K562 (cell line): ENCODE results near the gene DPM2. TPM values are rescaled to one million over a fixed set of nuclear protein-coding genes. Genes with fewer than 3 reads are reported as not detected.
A peak's percentile ranks its signal among the peaks of the same experiment; 100 is the strongest.

Experiments
- ATF1 ChIP-seq, 2 experiments: fragments of 450-650 bp in 1 of 2; IDR thresholded peaks; 2 replicates each; pipeline ENCODE4 v1.6.1; 2016; ENCODE audit warnings: missing compliant biosample characterization in 1 of 2, missing genetic modification characterization in 1 of 2
- CBX5 ChIP-seq: IDR thresholded peaks from 2 replicates; pipeline ENCODE4 v1.6.1; 2014; ENCODE audit warnings: low read depth, borderline replicate concordance
- GATA2 ChIP-seq: sonication (generic); formaldehyde crosslinking; IDR thresholded peaks from 2 replicates; pipeline ENCODE4 v1.4.0; 2020; ENCODE audit warnings: mild to moderate bottlenecking, missing genetic modification reagents
- IFI16 ChIP-seq: fragments of 250-450 bp; sonication (Bioruptor Pico); IDR thresholded peaks from 2 replicates; pipeline ENCODE4 v2.1.2; 2022; ENCODE audit warnings: mild to moderate bottlenecking, inconsistent platforms
- TCF7L2 ChIP-seq: fragments of 150-350 bp; IDR thresholded peaks from 2 replicates; pipeline ENCODE4 v1.6.1; 2016; ENCODE audit warnings: low read depth, mild to moderate bottlenecking, low read length, moderate library complexity
- TEAD4 ChIP-seq, 2 experiments: sonication (generic) in 1 of 2; formaldehyde crosslinking in 1 of 2; IDR thresholded peaks; 2 replicates each; pipeline versions ENCODE4 v1.6.1 to v1.8.0; 2012 to 2022; ENCODE audit warnings: borderline replicate concordance in 1 of 2, inconsistent platforms in 1 of 2, low read length in 1 of 2, mild to moderate bottlenecking in 1 of 2, missing genetic modification reagents in 1 of 2
- TOE1 ChIP-seq, 2 experiments: fragments of 450-650 bp in 1 of 2; sonication (generic) in 1 of 2; formaldehyde crosslinking in 1 of 2; IDR thresholded peaks; 2 replicates each; pipeline versions ENCODE4 v1.7.1 to v1.8.0; 2016 to 2022; ENCODE audit warnings: borderline replicate concordance in 2 of 2, mild to moderate bottlenecking in 2 of 2, antibody characterized with exemption in 1 of 2, inconsistent platforms in 1 of 2, low read depth in 1 of 2, missing genetic modification reagents in 1 of 2, moderate library complexity in 1 of 2
- TRIM28 ChIP-seq: fragments of 450-650 bp; IDR thresholded peaks from 2 replicates; pipeline ENCODE4 v1.6.1; 2017
- ZBTB26 ChIP-seq: fragments of 450-650 bp; formaldehyde crosslinking; IDR thresholded peaks from 2 replicates; pipeline ENCODE4 v1.4.0; 2022; ENCODE audit warnings: missing genetic modification characterization
- ZNF12 ChIP-seq: sonication (generic); formaldehyde crosslinking; IDR thresholded peaks from 2 replicates; pipeline ENCODE4 v1.4.0; 2020; ENCODE audit warnings: mild to moderate bottlenecking, missing genetic modification reagents
- ZNF444 ChIP-seq: fragments of 250-450 bp; sonication (Bioruptor Pico); IDR thresholded peaks from 2 replicates; pipeline ENCODE4 v1.4.0; 2020; ENCODE audit warnings: mild to moderate bottlenecking, moderate library complexity
- ZNF445 ChIP-seq: fragments of 250-450 bp; sonication (Bioruptor Pico); IDR thresholded peaks from 2 replicates; pipeline ENCODE4 v1.4.0; 2020; ENCODE audit warnings: low read depth, mild to moderate bottlenecking, moderate library complexity
- polyA plus RNA-seq, 8 experiments: library from polyadenylated mRNA; depleted of rRNA in 4 of 8; stranded (reverse) in 5 of 8; unstranded in 3 of 8; fragments of >200 nt; fragmentation: Nextera tagmentation in 2 of 8; fragmentation: Illumina TruSeq in 1 of 8; extraction: Ambion mirVana in 2 of 8; extraction: Trizol in 1 of 8; gene quantifications; 2 replicates each; pipeline versions ENCODE4 v1.2.1 to v1.2.3, GENCODE V29; 2011 to 2014; ENCODE audit warnings: inconsistent platforms in 1 of 8, missing spikeins in 1 of 8
- total RNA-seq, 7 experiments: library from RNA; depleted of rRNA in 6 of 7; stranded (reverse); fragments of >200 nt in 6 of 7; fragmentation: Illumina TruSeq in 2 of 7; extraction: Trizol in 2 of 7; gene quantifications; 2 replicates each; pipeline versions ENCODE4 v1.2.1 to v1.2.3, GENCODE V29; 2011 to 2021; ENCODE audit warnings: low replicate concordance in 1 of 7
- TF ChIP-seq, protein P1 (sequence below): fragments of 250-450 bp; sonication (Bioruptor Pico); IDR thresholded peaks from 2 replicates; pipeline ENCODE4 v1.4.0; 2020; ENCODE audit warnings: borderline replicate concordance
- TF ChIP-seq, protein P2 (sequence below): fragments of 250-450 bp; sonication (Bioruptor Pico); IDR thresholded peaks from 2 replicates; pipeline ENCODE4 v1.8.0; 2021; ENCODE audit warnings: moderate library complexity, mild to moderate bottlenecking, inconsistent platforms
- TF ChIP-seq, protein P3 (sequence below), 3 experiments: fragments of 200-800 bp in 1 of 3; sonication (Bioruptor generic) in 1 of 3; sonication (generic) in 1 of 3; formaldehyde crosslinking in 1 of 3; IDR thresholded peaks; 2 replicates each; pipeline versions ENCODE4 v1.6.1 to v1.8.0; 2016 to 2022; ENCODE audit warnings: mild to moderate bottlenecking in 2 of 3, missing compliant biosample characterization in 2 of 3, missing genetic modification characterization in 2 of 3, missing genetic modification reagents in 1 of 3
- TF ChIP-seq, protein P4 (sequence below): sonication (generic); formaldehyde crosslinking; IDR thresholded peaks from 2 replicates; pipeline ENCODE4 v1.8.0; 2023; ENCODE audit warnings: missing genetic modification reagents, mild to moderate bottlenecking, borderline replicate concordance

The DPM2 gene
- total and polyA plus RNA-seq, 9 of the 15 experiments (the other 6 are each of a cell fraction or from before 2014, with no cell fraction given) = 43.5 to 126 (median 71.1) TPM

DNA sequence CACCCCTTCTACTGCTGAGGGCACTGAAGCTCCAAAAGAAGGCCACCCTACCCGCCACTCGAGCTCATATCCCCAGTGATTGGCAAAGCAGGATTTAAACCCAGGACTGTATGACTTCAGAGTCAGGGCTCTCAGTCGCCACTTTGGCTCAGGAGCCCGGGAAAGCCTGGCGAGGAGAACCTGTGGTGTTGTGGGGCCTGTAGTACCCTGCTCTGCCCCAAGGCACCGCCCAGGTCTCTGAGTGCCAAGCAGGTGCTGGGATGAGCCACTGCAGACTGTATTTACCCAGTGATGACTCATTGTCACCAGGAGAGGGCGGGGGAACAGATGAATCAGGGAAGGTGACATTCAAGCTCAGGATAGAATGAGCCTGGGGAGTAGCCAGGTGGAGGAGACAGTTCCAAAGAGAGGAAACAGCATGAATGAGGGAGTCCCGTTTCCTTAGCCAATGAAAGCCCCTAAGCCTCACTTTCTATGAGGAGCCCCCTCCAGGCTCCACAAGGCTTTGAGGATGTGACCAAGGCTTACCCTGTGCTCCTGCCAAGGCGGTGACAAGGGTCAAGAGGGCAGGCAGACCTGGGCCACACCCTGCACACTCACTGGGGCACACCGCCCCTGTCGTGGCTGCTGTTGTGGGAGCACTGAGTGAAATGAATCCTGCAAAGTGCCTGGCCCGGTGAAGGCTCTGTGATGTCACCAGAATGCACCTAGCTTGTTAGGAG lies 17.8 kb upstream of the DPM2 start (continued):
- 0 out of 2 replicates have a peak, but pooled peaks have one; percentile 25 for TF ChIP-seq TEAD4 (IDR thresholded peaks at IDR 0.05; ENCODE audit: low read length)
- TF ChIP-seq TEAD4 (CRISPR knock-in tag; IDR thresholded peaks at IDR 0.05; ENCODE audit: borderline replicate concordance) = no peak
- TF ChIP-seq ZNF12 = no peak
- TF ChIP-seq, protein P1, sequence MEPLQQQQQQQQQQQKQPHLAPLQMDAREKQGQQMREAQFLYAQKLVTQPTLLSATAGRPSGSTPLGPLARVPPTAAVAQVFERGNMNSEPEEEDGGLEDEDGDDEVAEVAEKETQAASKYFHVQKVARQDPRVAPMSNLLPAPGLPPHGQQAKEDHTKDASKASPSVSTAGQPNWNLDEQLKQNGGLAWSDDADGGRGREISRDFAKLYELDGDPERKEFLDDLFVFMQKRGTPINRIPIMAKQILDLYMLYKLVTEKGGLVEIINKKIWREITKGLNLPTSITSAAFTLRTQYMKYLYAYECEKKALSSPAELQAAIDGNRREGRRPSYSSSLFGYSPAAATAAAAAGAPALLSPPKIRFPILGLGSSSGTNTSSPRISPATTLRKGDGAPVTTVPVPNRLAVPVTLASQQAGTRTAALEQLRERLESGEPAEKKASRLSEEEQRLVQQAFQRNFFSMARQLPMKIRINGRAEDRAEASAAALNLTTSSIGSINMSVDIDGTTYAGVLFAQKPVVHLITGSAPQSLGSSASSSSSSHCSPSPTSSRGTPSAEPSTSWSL (CRISPR knock-in tag) = no peak
- no peak for TF ChIP-seq ATF1 (CRISPR knock-in tag; IDR thresholded peaks at IDR 0.05)
- TF ChIP-seq ATF1 (tag; IDR thresholded peaks at IDR 0.05) = no peak
- TF ChIP-seq, protein P2, sequence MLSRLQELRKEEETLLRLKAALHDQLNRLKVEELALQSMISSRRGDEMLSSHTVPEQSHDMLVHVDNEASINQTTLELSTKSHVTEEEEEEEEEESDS (CRISPR knock-in tag) = no peak
- TF ChIP-seq TCF7L2 = no peak
- TF ChIP-seq ZNF445 (CRISPR knock-in tag) = no peak
- peak; percentile 28; the same call in 1 of the 2 replicates for TF ChIP-seq TOE1 (IDR thresholded peaks at IDR 0.05; ENCODE audit: borderline replicate concordance)
- TF ChIP-seq TOE1 (CRISPR knock-in tag; IDR thresholded peaks at IDR 0.05; ENCODE audit: borderline replicate concordance, low read depth) = 0 out of 2 replicates have a peak, but pooled peaks have one; percentile 41
- TF ChIP-seq, protein P3, sequence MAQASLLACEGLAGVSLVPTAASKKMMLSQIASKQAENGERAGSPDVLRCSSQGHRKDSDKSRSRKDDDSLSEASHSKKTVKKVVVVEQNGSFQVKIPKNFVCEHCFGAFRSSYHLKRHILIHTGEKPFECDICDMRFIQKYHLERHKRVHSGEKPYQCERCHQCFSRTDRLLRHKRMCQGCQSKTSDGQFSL (CRISPR knock-in tag; IDR thresholded peaks at IDR 0.05) = no peak
- TF ChIP-seq, protein P3 (tag; IDR thresholded peaks at IDR 0.05) = no peak
- TF ChIP-seq ZBTB26 = no peak
- TF ChIP-seq GATA2 (CRISPR knock-in tag) = no peak
- TF ChIP-seq CBX5 = no peak
- no peak for TF ChIP-seq IFI16 (CRISPR knock-in tag)
- TF ChIP-seq TRIM28 = no peak
- no peak for TF ChIP-seq ZNF444 (CRISPR knock-in tag)
- TF ChIP-seq, protein P4, sequence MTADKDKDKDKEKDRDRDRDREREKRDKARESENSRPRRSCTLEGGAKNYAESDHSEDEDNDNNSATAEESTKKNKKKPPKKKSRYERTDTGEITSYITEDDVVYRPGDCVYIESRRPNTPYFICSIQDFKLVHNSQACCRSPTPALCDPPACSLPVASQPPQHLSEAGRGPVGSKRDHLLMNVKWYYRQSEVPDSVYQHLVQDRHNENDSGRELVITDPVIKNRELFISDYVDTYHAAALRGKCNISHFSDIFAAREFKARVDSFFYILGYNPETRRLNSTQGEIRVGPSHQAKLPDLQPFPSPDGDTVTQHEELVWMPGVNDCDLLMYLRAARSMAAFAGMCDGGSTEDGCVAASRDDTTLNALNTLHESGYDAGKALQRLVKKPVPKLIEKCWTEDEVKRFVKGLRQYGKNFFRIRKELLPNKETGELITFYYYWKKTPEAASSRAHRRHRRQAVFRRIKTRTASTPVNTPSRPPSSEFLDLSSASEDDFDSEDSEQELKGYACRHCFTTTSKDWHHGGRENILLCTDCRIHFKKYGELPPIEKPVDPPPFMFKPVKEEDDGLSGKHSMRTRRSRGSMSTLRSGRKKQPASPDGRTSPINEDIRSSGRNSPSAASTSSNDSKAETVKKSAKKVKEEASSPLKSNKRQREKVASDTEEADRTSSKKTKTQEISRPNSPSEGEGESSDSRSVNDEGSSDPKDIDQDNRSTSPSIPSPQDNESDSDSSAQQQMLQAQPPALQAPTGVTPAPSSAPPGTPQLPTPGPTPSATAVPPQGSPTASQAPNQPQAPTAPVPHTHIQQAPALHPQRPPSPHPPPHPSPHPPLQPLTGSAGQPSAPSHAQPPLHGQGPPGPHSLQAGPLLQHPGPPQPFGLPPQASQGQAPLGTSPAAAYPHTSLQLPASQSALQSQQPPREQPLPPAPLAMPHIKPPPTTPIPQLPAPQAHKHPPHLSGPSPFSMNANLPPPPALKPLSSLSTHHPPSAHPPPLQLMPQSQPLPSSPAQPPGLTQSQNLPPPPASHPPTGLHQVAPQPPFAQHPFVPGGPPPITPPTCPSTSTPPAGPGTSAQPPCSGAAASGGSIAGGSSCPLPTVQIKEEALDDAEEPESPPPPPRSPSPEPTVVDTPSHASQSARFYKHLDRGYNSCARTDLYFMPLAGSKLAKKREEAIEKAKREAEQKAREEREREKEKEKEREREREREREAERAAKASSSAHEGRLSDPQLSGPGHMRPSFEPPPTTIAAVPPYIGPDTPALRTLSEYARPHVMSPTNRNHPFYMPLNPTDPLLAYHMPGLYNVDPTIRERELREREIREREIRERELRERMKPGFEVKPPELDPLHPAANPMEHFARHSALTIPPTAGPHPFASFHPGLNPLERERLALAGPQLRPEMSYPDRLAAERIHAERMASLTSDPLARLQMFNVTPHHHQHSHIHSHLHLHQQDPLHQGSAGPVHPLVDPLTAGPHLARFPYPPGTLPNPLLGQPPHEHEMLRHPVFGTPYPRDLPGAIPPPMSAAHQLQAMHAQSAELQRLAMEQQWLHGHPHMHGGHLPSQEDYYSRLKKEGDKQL (CRISPR knock-in tag) = no peak
